ENCODE results near the gene AACS. TPM values are rescaled to one million over a fixed set of nuclear protein-coding genes. Genes with fewer than 3 reads are reported as not detected.

Gene AACS
- polyA plus RNA-seq, 1 donor from 2014 or later = 33.2 TPM

DNA sequence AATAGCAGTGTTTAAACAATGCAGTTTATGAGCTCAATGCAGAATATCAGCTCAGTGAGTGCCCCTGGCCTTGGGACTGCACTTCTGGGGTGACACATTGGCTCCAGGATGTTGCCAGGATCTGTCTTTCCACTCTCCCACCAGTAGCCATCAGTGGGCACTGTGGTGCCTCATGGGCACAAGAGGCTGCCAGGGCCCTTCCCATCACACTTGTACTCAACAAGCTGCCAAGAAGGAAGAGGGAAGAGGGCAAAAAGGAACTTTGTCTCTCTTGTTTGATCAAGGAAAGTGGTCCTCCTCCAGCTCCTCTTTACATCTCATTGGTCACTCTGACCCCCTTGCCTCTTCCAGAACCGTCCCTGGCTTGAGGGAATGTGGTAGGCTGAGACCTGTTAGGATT lies 115.9 kb downstream of the AACS start:
- H3K79me2 ChIP-seq (replicated peaks; ENCODE audit: insufficient read depth, low read length) = no peaks in the 10 kb centered on the region

DNA sequence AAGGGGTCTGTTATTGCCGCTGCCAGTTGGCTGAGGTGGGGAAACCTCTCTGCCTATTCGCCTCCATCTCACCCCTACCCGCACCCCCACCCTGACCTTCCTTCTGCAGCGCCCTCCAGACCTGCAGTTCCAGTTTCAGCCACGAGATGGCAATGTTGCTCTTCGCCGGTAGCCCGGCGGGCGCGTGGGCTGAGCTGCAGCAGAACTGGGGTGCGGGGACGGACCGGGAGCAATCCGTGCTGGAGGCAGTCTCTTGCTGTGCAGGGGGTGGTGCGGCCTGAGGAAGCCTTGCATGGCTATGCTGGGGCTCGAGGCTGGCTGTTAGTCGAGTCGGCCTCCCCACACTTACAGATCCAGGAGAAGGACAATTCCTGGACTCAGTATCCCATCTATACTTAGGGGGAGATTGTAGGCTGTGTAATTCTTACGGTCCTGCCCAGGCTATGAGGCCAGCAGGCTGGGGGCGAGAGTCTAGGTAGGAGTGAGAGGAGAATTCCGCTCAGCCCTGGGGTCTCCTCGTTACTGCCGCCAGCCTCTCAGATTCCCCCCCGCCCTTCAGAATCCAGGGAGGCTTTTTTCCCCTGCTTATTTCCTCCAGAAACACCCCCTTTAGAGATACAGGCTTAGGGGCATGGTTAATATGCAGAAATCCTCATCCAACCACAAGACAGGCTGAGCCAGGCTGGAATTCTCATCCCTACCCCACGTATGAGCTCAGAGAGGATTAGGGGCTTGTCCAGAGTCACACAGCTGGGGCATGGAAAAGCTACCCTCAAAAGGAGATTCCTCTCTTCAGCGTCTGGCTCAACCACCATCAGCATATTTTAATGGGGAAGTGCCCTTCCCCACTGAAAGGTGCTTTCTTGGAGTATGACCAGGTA lies 118.2 kb downstream of the AACS start:
- Histone ChIP-seq H3K9me3 (ENCODE audit: low read length) (no peaks in the 10 kb centered on the region), H4K20me1 (ENCODE audit: insufficient read depth) (no peaks in the 10 kb centered on the region), H3K9me2 (ENCODE audit: insufficient read depth, low read length) (no peaks in the 10 kb centered on the region), H2AFZ (ENCODE audit: low read depth, low read length) (no peak overlapping the region), H3F3A (ENCODE audit: insufficient read depth, low read length, poor library complexity, severe bottlenecking) (no peaks in the 10 kb centered on the region), H3K9ac (ENCODE audit: low read length) (peak overlapping the region; percentile 48), H3K4me2 (ENCODE audit: low read length) (peak overlapping the region; percentile 17), H3K27me3 (ENCODE audit: insufficient read depth, low read depth, low read length) (peaks cover 22% of the 10 kb centered on the region), H3K36me3 (ENCODE audit: insufficient read depth, low read length) (no peaks in the 10 kb centered on the region), H3K27ac (ENCODE audit: low read length) (peak overlapping the region; percentile 33), H3K4me3 (ENCODE audit: low read length) (peak overlapping the region; percentile 33), H3K79me2 (replicated peaks; ENCODE audit: insufficient read depth, low read length) (no peaks in the 10 kb centered on the region)
- TF ChIP-seq EP300 (conservative IDR thresholded peaks at IDR 0.05; ENCODE audit: poor library complexity, severe bottlenecking) (peak; percentile 64), POLR2AphosphoS5 (IDR thresholded peaks at IDR 0.05) (peak; percentile 41), TAF1 (IDR thresholded peaks at IDR 0.05; ENCODE audit: low read depth) (no peak), EZH2 (IDR thresholded peaks at IDR 0.05; ENCODE audit: borderline replicate concordance, insufficient read depth, low read length, poor library complexity, severe bottlenecking) (no peak), MXI1 (conservative IDR thresholded peaks at IDR 0.05; ENCODE audit: poor library complexity, severe bottlenecking) (peak; percentile 56), RAD21 (conservative IDR thresholded peaks at IDR 0.05) (peak; percentile 100), REST (IDR thresholded peaks at IDR 0.05; ENCODE audit: borderline replicate concordance) (no peak), SMC3 (conservative IDR thresholded peaks at IDR 0.05; ENCODE audit: poor library complexity) (peak; percentile 97)

More for the DNA sequence above, 115.9 kb downstream of the AACS start:
- Histone ChIP-seq H3K4me3 (ENCODE audit: low read length) (no peak overlapping the region), H3K9me2 (ENCODE audit: insufficient read depth, low read length) (no peaks in the 10 kb centered on the region), H3K4me2 (ENCODE audit: low read length) (no peak overlapping the region), H3K27me3 (ENCODE audit: insufficient read depth, low read depth, low read length) (peaks cover 7% of the 10 kb centered on the region), H3K36me3 (ENCODE audit: insufficient read depth, low read length) (no peaks in the 10 kb centered on the region), H3K27ac (ENCODE audit: low read length) (no peak overlapping the region), H3F3A (ENCODE audit: insufficient read depth, low read length, poor library complexity, severe bottlenecking) (no peaks in the 10 kb centered on the region), H3K9me3 (ENCODE audit: low read length) (no peaks in the 10 kb centered on the region), H3K9ac (ENCODE audit: low read length) (no peak overlapping the region), H4K20me1 (ENCODE audit: insufficient read depth) (no peaks in the 10 kb centered on the region), H2AFZ (ENCODE audit: low read depth, low read length) (no peak overlapping the region)
- TF ChIP-seq REST (IDR thresholded peaks at IDR 0.05; ENCODE audit: borderline replicate concordance) = no peak
- TF ChIP-seq, protein P1, sequence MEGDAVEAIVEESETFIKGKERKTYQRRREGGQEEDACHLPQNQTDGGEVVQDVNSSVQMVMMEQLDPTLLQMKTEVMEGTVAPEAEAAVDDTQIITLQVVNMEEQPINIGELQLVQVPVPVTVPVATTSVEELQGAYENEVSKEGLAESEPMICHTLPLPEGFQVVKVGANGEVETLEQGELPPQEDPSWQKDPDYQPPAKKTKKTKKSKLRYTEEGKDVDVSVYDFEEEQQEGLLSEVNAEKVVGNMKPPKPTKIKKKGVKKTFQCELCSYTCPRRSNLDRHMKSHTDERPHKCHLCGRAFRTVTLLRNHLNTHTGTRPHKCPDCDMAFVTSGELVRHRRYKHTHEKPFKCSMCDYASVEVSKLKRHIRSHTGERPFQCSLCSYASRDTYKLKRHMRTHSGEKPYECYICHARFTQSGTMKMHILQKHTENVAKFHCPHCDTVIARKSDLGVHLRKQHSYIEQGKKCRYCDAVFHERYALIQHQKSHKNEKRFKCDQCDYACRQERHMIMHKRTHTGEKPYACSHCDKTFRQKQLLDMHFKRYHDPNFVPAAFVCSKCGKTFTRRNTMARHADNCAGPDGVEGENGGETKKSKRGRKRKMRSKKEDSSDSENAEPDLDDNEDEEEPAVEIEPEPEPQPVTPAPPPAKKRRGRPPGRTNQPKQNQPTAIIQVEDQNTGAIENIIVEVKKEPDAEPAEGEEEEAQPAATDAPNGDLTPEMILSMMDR (IDR thresholded peaks at IDR 0.05; ENCODE audit: poor library complexity, severe bottlenecking) = no peak
- no peak for TF ChIP-seq POLR2AphosphoS5 (IDR thresholded peaks at IDR 0.05)
- TF ChIP-seq EZH2 (IDR thresholded peaks at IDR 0.05; ENCODE audit: borderline replicate concordance, insufficient read depth, low read length, poor library complexity, severe bottlenecking) = no peak
- TF ChIP-seq SMC3 (conservative IDR thresholded peaks at IDR 0.05; ENCODE audit: poor library complexity) = no peak
- TF ChIP-seq TAF1 (IDR thresholded peaks at IDR 0.05; ENCODE audit: low read depth) = no peak
- TF ChIP-seq EP300 (conservative IDR thresholded peaks at IDR 0.05; ENCODE audit: poor library complexity, severe bottlenecking) = no peak
- TF ChIP-seq MXI1 (conservative IDR thresholded peaks at IDR 0.05; ENCODE audit: poor library complexity, severe bottlenecking) = no peak
- no peak for TF ChIP-seq RAD21 (conservative IDR thresholded peaks at IDR 0.05)
